Gastroesophageal sphincter (tissue), 3 donors: ENCODE data around the gene FBH1.

ENCODE experiments used
- CTCF ChIP-seq, 4 experiments: fragments of 200-600 bp in 2 of 4; fragments of 450-650 bp in 2 of 4; sonication (generic) in 1 of 4; IDR thresholded peaks; one replicate each; pipeline ENCODE4 v1.5.1; 2017 to 2019; ENCODE audit warnings: antibody characterized with exemption in 4 of 4, mild to moderate bottlenecking in 2 of 4, moderate library complexity in 2 of 4
- EP300 ChIP-seq: sonication (generic); formaldehyde crosslinking; IDR thresholded peaks from one replicate; pipeline ENCODE4 v1.6.1; 2017; ENCODE audit warnings: antibody characterized with exemption, mild to moderate bottlenecking
- POLR2A ChIP-seq, 2 donors: fragments of 450-650 bp; IDR thresholded peaks; one replicate each; pipeline ENCODE4 v1.6.1; 2017; ENCODE audit warnings: antibody characterized with exemption in 2 of 2, mild to moderate bottlenecking in 2 of 2, moderate library complexity in 1 of 2
- POLR2AphosphoS5 ChIP-seq: sonication (generic); formaldehyde crosslinking; IDR thresholded peaks from one replicate; pipeline ENCODE4 v1.6.1; 2017; ENCODE audit warnings: antibody characterized with exemption

- TF ChIP-seq POLR2A (IDR thresholded peaks at IDR 0.05) (no peak), CTCF (IDR thresholded peaks at IDR 0.05) (no peak), POLR2AphosphoS5 (no peak), EP300 (no peak)
Observed at GRCh38 chr10:5942474-5942873, 52.4 kb downstream of the FBH1 start.
